ENCODE data around the gene RALGAPA2. TPM values are rescaled to one million over a fixed set of nuclear protein-coding genes. Genes with fewer than 3 reads are reported as not detected.

RALGAPA2 gene
- total RNA-seq, 1 experiment from 2014 or later: 18.2 TPM

GRCh38 chr20:20713244-20713765, 861 bp upstream of the RALGAPA2 start:
- H3K27me3 Mint-ChIP-seq (ENCODE audit: low read depth): no peaks in the 10 kb centered on the region
- CTCF ChIA-PET: interaction anchor here (1.0 to 1.6 kb wide), 5 partner anchors 14 to 335 kb away, joined by 3 to 8 read pairs (median 3); no protein-coding TSS in a partner anchor
- H3K4me1 Mint-ChIP-seq: peaks cover 17% of the 10 kb centered on the region
- ATAC-seq (peak; percentile 9), DNase-seq (ENCODE audit: low spot score) (peak; percentile 26)
- peaks cover 6% of the 10 kb centered on the region; the same call in 1 of the 2 replicates for H3K9me3 Mint-ChIP-seq
- no peak for TF ChIP-seq HMGA2 (CRISPR knock-in tag; IDR thresholded peaks at IDR 0.05)
- no peak for TF ChIP-seq NR3C1 (CRISPR knock-in tag; conservative IDR thresholded peaks at IDR 0.05; ENCODE audit: low read depth)
- no peak for TF ChIP-seq ZNF416 (CRISPR knock-in tag; IDR thresholded peaks at IDR 0.05)
- no peaks in the 10 kb centered on the region for H3K36me3 Mint-ChIP-seq
- POLR2A ChIA-PET: interaction anchor here (0.6 to 1.4 kb wide), 3 partner anchors 32 to 171 kb away, joined by 3 to 5 read pairs (median 3); no protein-coding TSS in a partner anchor
- peak overlapping the region; percentile 94 for H3K27ac Mint-ChIP-seq
- H3K4me3 Mint-ChIP-seq: peak overlapping the region; percentile 77

- ChIA-PET POLR2A (interaction anchor here (1.1 to 1.4 kb wide), 2 partner anchors 31 to 108 kb away, joined by 3 to 5 read pairs; no protein-coding TSS in a partner anchor), CTCF (interaction anchor here (1.0 to 1.6 kb wide), 5 partner anchors 15 to 337 kb away, joined by 3 to 8 read pairs (median 4); no protein-coding TSS in a partner anchor)
- peaks cover 17% of the 10 kb centered on the region for H3K4me1 Mint-ChIP-seq
- H3K4me3 Mint-ChIP-seq: peak overlapping the region; percentile 86
- no peak overlapping the region for H3K27ac Mint-ChIP-seq
- DNase-seq (ENCODE audit: low spot score) (peak; percentile 36), ATAC-seq (peak; percentile 1; the same call in 1 of the 2 replicates)
- H3K36me3 Mint-ChIP-seq: no peaks in the 10 kb centered on the region
- no peaks in the 10 kb centered on the region for H3K27me3 Mint-ChIP-seq (ENCODE audit: low read depth)
- H3K9me3 Mint-ChIP-seq: peaks cover 6% of the 10 kb centered on the region; the same call in 1 of the 2 replicates
- TF ChIP-seq CDX4 (CRISPR knock-in tag; IDR thresholded peaks at IDR 0.05; ENCODE audit: borderline replicate concordance): no peak
- TF ChIP-seq ZBTB43 (CRISPR knock-in tag; IDR thresholded peaks at IDR 0.05): no peak
- TF ChIP-seq CBFB (CRISPR knock-in tag; IDR thresholded peaks at IDR 0.05; ENCODE audit: low read depth): no peak
- no peak for TF ChIP-seq ZNF512 (CRISPR knock-in tag; IDR thresholded peaks at IDR 0.05; ENCODE audit: borderline replicate concordance)
- no peak for TF ChIP-seq ARID4B (CRISPR knock-in tag; IDR thresholded peaks at IDR 0.05; ENCODE audit: borderline replicate concordance)
- no peak for TF ChIP-seq USF2 (CRISPR knock-in tag; IDR thresholded peaks at IDR 0.05)
- TF ChIP-seq ELF4 (CRISPR knock-in tag; IDR thresholded peaks at IDR 0.05; ENCODE audit: low read depth): no peak
- TF ChIP-seq FOXJ3 (CRISPR knock-in tag; IDR thresholded peaks at IDR 0.05; ENCODE audit: borderline replicate concordance): no peak
- no peak for TF ChIP-seq ZNF416 (CRISPR knock-in tag; IDR thresholded peaks at IDR 0.05)
- no peak for TF ChIP-seq CREB1 (CRISPR knock-in tag; IDR thresholded peaks at IDR 0.05)
- TF ChIP-seq NR1H2 (CRISPR knock-in tag; IDR thresholded peaks at IDR 0.05): no peak
- no peak for TF ChIP-seq SOX15 (CRISPR knock-in tag; IDR thresholded peaks at IDR 0.05)
These were observed 405 bp downstream of the RALGAPA2 start for GRCh38 chr20:20712004-20712473.
